PC-3 (cell line): Measurements from ENCODE around the gene SOST. TPM values are rescaled to one million over a fixed set of nuclear protein-coding genes. Genes with fewer than 3 reads are reported as not detected.
"Not testable (repeated sequence)": the region's sequence is repeated elsewhere in the genome, so short reads cannot be mapped to it uniquely, and the experiment has no call there.

Source experiments
- ATAC-seq: fragments of 200-7000 bp; cut with Tn5 transposase; 2 replicates; pipeline ENCODE4 v1.9.1; 2020; ENCODE audit warnings: mild to moderate bottlenecking, moderate library complexity
- BruUV-seq: library from RNA; stranded (reverse); fragments of 400-500 nt; replicated peaks from 2 replicates; lab custom pipeline; 2021; lab: Mats Ljungman, UMichigan
- CTCF ChIA-PET: fragments of 300-600 bp; sonication (Branson Sonifier 250); formaldehyde crosslinking; loops from one replicate; lab custom pipeline; 2022; ENCODE audit warnings: antibody characterized with exemption; lab: Charles Lee
- POLR2A ChIA-PET: fragments of 300-600 bp; sonication (Branson Sonifier 250); formaldehyde crosslinking; loops from one replicate; lab custom pipeline; 2022; ENCODE audit warnings: antibody characterized with exemption; ENCODE audit not compliant: unreplicated experiment; lab: Charles Lee
- DNase-seq: peaks from one replicate; pipeline ENCODE4 v3.0.0-alpha.2; 2015
- H2AFZ ChIP-seq: fragments of 300-600 bp; sonication (generic); 2 replicates; pipeline ENCODE4 v1.6.0; 2016; ENCODE audit warnings: antibody characterized with exemption, low read length
- H3F3A ChIP-seq: fragments of 300-600 bp; sonication (generic); one replicate; pipeline ENCODE4 v1.6.0; 2017; ENCODE audit warnings: antibody characterized with exemption, low read length, control low read depth, mild to moderate bottlenecking; ENCODE audit not compliant: unreplicated experiment
- H3K27ac ChIP-seq: fragments of 300-600 bp; sonication (generic); 2 replicates; pipeline ENCODE4 v1.5.1; 2016; ENCODE audit warnings: mild to moderate bottlenecking, low read length
- H3K27me3 ChIP-seq: fragments of 300-600 bp; sonication (generic); 2 replicates; pipeline ENCODE4 v1.6.1; 2016; ENCODE audit warnings: low read length, mixed read lengths
- H3K36me3 ChIP-seq: fragments of 300-600 bp; sonication (generic); 2 replicates; pipeline ENCODE4 v1.6.1; 2016; ENCODE audit warnings: low read depth, mixed run types, low read length, mixed read lengths
- H3K4me1 ChIP-seq: fragments of 300-600 bp; sonication (generic); 2 replicates; pipeline ENCODE4 v1.5.1; 2016; ENCODE audit warnings: low read length; ENCODE audit not compliant: insufficient read depth
- H3K4me2 ChIP-seq: fragments of 300-600 bp; sonication (generic); 2 replicates; pipeline ENCODE4 v1.6.0; 2016; ENCODE audit warnings: low read length
- H3K4me3 ChIP-seq: fragments of 300-600 bp; sonication (generic); 2 replicates; pipeline ENCODE4 v1.5.1; 2016; ENCODE audit warnings: mild to moderate bottlenecking, low read length, mixed read lengths
- H3K79me2 ChIP-seq: fragments of 300-600 bp; sonication (generic); 2 replicates; pipeline ENCODE4 v1.6.1; 2017; ENCODE audit warnings: low read length, mixed read lengths
- H3K9ac ChIP-seq: fragments of 300-600 bp; sonication (generic); 2 replicates; pipeline ENCODE4 v1.6.0; 2016; ENCODE audit warnings: mild to moderate bottlenecking, low read length
- H3K9me2 ChIP-seq: fragments of 300-600 bp; sonication (generic); replicated peaks from 2 replicates; pipeline ENCODE4 v1.6.1; 2016; ENCODE audit warnings: mixed run types, low read length, mixed read lengths
- H3K9me3 ChIP-seq: fragments of 300-600 bp; sonication (generic); 2 replicates; pipeline ENCODE4 v1.6.1; 2016; ENCODE audit warnings: low read length, mixed read lengths
- H4K20me1 ChIP-seq: fragments of 300-600 bp; sonication (generic); 2 replicates; pipeline ENCODE4 v1.6.1; 2016; ENCODE audit warnings: low read length, mixed read lengths
- CTCF ChIP-seq: fragments of 300-600 bp; sonication (generic); conservative IDR thresholded peaks from 2 replicates; pipeline ENCODE4 v1.5.1; 2017; ENCODE audit warnings: antibody characterized with exemption, low read depth, mild to moderate bottlenecking, low read length
- EZH2 ChIP-seq: fragments of 300-600 bp; sonication (generic); IDR thresholded peaks from one replicate; pipeline ENCODE4 v1.6.1; 2017; ENCODE audit warnings: antibody characterized with exemption, mild to moderate bottlenecking, low read length; ENCODE audit not compliant: unreplicated experiment
- EZH2phosphoT487 ChIP-seq: fragments of 300-600 bp; sonication (generic); IDR thresholded peaks from 2 replicates; pipeline ENCODE4 v1.6.1; 2018; ENCODE audit warnings: mild to moderate bottlenecking, antibody characterized with exemption, low read length, borderline replicate concordance
- intact Hi-C: fragments of 100-400 bp; cut with micrococcal nuclease; formaldehyde crosslinking; loops from 2 replicates; pipeline ENCODE4 v1.9.0; 2023
- total RNA-seq: library from RNA; depleted of rRNA; stranded (reverse); fragments of >200 nt; gene quantifications from 2 replicates; pipeline ENCODE4 v1.2.3, GENCODE V29; 2014

SOST gene
- total RNA-seq, 1 experiment from 2014 or later = not detected

GRCh38 chr17:43799047-43799446, 40.5 kb upstream of the SOST start:
- H3K27me3 ChIP-seq = no peaks in the 10 kb centered on the region
- H3F3A ChIP-seq = no peaks in the 10 kb centered on the region
- POLR2A ChIA-PET = no interaction called here
- no peak overlapping the region for H3K9ac ChIP-seq
- CTCF ChIA-PET = no interaction called here
- H3K4me3 ChIP-seq = no peak overlapping the region
- intact Hi-C loops = no loop called here
- DNase-seq = no peak
- H3K36me3 ChIP-seq = no peaks in the 10 kb centered on the region; the same call in 1 of the 2 replicates
- H3K9me3 ChIP-seq = no peaks in the 10 kb centered on the region
- H2AFZ ChIP-seq = no peak overlapping the region
- no peaks in the 10 kb centered on the region for H3K9me2 ChIP-seq
- no peaks in the 10 kb centered on the region for H3K4me1 ChIP-seq
- H4K20me1 ChIP-seq = no peaks in the 10 kb centered on the region
- H3K27ac ChIP-seq = no peak overlapping the region
- ATAC-seq = no peak
- no TSS peak for BruUV-seq
- no peaks in the 10 kb centered on the region for H3K79me2 ChIP-seq
- TF ChIP-seq EZH2phosphoT487 (no peak), EZH2 (no peak), CTCF (no peak)
- no peak overlapping the region for H3K4me2 ChIP-seq

DNA sequence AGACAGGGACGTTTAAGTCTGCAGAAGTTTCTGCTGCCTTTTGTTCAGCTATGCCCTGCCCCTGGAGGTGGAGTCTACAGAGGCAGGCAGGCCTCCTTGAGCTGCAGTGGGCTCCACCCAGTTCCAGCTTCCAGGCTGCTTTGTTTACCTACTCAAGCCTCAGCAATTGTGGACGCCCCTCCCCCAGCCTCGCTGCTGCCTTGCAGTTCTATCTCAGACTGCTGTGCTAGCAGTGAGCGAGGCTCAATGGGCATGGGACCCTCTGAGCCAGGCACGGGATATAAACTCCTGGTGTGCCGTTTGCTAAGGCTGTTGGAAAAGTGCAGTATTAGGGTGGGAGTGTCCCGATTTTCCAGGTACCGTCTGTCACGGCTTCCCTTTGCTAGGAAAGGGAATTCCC, 39.4 kb upstream of the SOST start:
- H2AFZ ChIP-seq, POLR2A ChIA-PET, ATAC-seq, intact Hi-C loops, H4K20me1 ChIP-seq, H3K9me3 ChIP-seq, BruUV-seq, H3K9ac ChIP-seq, H3K27me3 ChIP-seq, CTCF ChIA-PET, H3K27ac ChIP-seq, H3K36me3 ChIP-seq, H3K79me2 ChIP-seq, H3K4me1 ChIP-seq, H3K4me3 ChIP-seq, H3F3A ChIP-seq, H3K9me2 ChIP-seq, DNase-seq: not testable (repeated sequence)
- peak overlapping the region; percentile 53 for H3K4me2 ChIP-seq

- H3K9ac ChIP-seq, CTCF ChIA-PET, DNase-seq, H3K9me2 ChIP-seq, H3K36me3 ChIP-seq, H3K27ac ChIP-seq, H3K4me3 ChIP-seq, H3K4me1 ChIP-seq, H3K9me3 ChIP-seq, H3K4me2 ChIP-seq, H4K20me1 ChIP-seq, intact Hi-C loops, POLR2A ChIA-PET, H3K27me3 ChIP-seq, H2AFZ ChIP-seq, ATAC-seq, H3F3A ChIP-seq, H3K79me2 ChIP-seq, BruUV-seq: not testable (repeated sequence)
Measured at GRCh38 chr17:43792668-43793067, 34.1 kb upstream of the SOST start.

DNA sequence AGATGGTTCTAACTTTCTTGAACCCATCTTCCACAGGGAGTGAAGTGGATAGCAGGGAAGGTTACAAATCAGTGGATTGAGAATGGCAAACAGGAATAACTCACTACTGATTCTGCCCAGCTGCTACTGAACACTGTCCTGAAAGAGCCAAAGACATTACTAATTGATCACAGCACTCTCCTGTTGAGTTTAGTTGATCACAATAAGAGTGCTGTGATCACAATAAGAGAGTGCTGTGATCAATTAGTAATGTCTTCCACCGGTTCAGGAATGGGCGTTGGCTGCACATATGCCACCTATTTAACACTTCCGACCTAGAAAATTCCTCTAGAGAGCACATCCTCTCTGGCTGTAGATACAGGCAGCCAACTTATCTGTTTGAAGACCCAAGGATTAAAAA, 33.0 kb upstream of the SOST start:
- H3K4me2 ChIP-seq = peak overlapping the region; percentile 11; the same call in 1 of the 2 replicates
- ATAC-seq (peak; percentile 74), DNase-seq (peak; percentile 84)
- no peak overlapping the region for H3K4me3 ChIP-seq
- ChIA-PET POLR2A (no interaction called here), CTCF (interaction anchor here (1.4 kb wide), 1 partner anchor 55 kb away, joined by 10 read pairs; no protein-coding TSS in a partner anchor)
- no peaks in the 10 kb centered on the region for H3K9me2 ChIP-seq
- no peaks in the 10 kb centered on the region for H3K36me3 ChIP-seq
- peaks cover 4% of the 10 kb centered on the region; the same call in 1 of the 2 replicates for H3K4me1 ChIP-seq
- H3K9ac ChIP-seq = no peak overlapping the region
- no peaks in the 10 kb centered on the region for H3F3A ChIP-seq
- no TSS peak for BruUV-seq
- H3K79me2 ChIP-seq = no peaks in the 10 kb centered on the region
- H3K9me3 ChIP-seq = no peaks in the 10 kb centered on the region
- no peaks in the 10 kb centered on the region for H4K20me1 ChIP-seq
- H3K27ac ChIP-seq = no peak overlapping the region
- TF ChIP-seq EZH2 = no peak
- TF ChIP-seq EZH2phosphoT487 = no peak
- TF ChIP-seq CTCF = no peak
- H2AFZ ChIP-seq = 0 out of 2 replicates have a peak overlapping the region, but pooled peaks have one; percentile 23
- intact Hi-C loops = no loop called here
- no peaks in the 10 kb centered on the region for H3K27me3 ChIP-seq
